ENCODE measurements around the gene SETBP1. TPM values are rescaled to one million over a fixed set of nuclear protein-coding genes. Genes with fewer than 3 reads are reported as not detected.

Gene SETBP1
- total and polyA plus RNA-seq, 2 of the 13 experiments (the other 11 are each of a cell fraction or from before 2014, with no cell fraction given) = 0.18 to 0.65 TPM

DNA sequence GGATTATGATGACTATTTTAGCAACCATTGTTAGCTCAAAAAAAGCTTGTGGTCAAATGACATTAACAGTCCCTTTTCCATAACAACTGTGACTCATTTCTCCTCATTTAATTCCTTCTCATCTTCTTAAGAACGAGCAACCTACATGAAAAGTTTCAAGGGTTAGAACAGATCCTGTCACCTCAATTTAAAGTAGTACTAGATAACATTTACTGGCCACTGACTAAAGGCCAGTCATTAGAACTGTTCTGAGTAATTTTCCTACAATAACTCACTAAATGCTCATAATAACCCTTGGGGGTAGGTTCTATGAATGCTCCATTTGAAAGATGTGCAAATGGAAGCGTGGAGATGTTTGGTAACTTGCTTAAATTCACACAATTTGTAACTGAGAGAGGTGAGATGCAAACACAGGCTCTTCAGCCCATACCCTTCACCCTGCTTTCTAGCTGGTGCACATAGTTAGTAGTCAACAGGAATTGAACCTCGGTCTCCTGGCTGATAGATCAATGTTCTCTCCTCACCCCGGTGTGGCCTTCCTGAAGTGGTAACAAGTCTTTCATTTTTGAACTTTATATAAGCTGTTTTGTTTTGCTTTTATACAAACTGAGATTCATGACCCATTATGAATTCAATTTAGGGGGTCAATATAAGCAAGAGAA lies 212.5 kb downstream of the SETBP1 start (continued):
- TF ChIP-seq, protein P1, sequence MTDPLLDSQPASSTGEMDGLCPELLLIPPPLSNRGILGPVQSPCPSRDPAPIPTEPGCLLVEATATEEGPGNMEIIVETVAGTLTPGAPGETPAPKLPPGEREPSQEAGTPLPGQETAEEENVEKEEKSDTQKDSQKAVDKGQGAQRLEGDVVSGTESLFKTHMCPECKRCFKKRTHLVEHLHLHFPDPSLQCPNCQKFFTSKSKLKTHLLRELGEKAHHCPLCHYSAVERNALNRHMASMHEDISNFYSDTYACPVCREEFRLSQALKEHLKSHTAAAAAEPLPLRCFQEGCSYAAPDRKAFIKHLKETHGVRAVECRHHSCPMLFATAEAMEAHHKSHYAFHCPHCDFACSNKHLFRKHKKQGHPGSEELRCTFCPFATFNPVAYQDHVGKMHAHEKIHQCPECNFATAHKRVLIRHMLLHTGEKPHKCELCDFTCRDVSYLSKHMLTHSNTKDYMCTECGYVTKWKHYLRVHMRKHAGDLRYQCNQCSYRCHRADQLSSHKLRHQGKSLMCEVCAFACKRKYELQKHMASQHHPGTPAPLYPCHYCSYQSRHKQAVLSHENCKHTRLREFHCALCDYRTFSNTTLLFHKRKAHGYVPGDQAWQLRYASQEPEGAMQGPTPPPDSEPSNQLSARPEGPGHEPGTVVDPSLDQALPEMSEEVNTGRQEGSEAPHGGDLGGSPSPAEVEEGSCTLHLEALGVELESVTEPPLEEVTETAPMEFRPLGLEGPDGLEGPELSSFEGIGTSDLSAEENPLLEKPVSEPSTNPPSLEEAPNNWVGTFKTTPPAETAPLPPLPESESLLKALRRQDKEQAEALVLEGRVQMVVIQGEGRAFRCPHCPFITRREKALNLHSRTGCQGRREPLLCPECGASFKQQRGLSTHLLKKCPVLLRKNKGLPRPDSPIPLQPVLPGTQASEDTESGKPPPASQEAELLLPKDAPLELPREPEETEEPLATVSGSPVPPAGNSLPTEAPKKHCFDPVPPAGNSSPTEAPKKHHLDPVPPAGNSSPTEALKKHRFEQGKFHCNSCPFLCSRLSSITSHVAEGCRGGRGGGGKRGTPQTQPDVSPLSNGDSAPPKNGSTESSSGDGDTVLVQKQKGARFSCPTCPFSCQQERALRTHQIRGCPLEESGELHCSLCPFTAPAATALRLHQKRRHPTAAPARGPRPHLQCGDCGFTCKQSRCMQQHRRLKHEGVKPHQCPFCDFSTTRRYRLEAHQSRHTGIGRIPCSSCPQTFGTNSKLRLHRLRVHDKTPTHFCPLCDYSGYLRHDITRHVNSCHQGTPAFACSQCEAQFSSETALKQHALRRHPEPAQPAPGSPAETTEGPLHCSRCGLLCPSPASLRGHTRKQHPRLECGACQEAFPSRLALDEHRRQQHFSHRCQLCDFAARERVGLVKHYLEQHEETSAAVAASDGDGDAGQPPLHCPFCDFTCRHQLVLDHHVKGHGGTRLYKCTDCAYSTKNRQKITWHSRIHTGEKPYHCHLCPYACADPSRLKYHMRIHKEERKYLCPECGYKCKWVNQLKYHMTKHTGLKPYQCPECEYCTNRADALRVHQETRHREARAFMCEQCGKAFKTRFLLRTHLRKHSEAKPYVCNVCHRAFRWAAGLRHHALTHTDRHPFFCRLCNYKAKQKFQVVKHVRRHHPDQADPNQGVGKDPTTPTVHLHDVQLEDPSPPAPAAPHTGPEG (CRISPR knock-in tag; IDR thresholded peaks at IDR 0.05) = no peak
- TF ChIP-seq POLR2G (IDR thresholded peaks at IDR 0.05; ENCODE audit: low read depth, low read length) (no peak), ZNF563 (CRISPR knock-in tag; IDR thresholded peaks at IDR 0.05) (no peak), ZBTB21 (CRISPR knock-in tag; IDR thresholded peaks at IDR 0.05) (no peak), ZC3H4 (CRISPR knock-in tag; IDR thresholded peaks at IDR 0.05; ENCODE audit: borderline replicate concordance) (no peak), ZSCAN9 (CRISPR knock-in tag; IDR thresholded peaks at IDR 0.05; ENCODE audit: borderline replicate concordance) (no peak)
- TF ChIP-seq, protein P2, sequence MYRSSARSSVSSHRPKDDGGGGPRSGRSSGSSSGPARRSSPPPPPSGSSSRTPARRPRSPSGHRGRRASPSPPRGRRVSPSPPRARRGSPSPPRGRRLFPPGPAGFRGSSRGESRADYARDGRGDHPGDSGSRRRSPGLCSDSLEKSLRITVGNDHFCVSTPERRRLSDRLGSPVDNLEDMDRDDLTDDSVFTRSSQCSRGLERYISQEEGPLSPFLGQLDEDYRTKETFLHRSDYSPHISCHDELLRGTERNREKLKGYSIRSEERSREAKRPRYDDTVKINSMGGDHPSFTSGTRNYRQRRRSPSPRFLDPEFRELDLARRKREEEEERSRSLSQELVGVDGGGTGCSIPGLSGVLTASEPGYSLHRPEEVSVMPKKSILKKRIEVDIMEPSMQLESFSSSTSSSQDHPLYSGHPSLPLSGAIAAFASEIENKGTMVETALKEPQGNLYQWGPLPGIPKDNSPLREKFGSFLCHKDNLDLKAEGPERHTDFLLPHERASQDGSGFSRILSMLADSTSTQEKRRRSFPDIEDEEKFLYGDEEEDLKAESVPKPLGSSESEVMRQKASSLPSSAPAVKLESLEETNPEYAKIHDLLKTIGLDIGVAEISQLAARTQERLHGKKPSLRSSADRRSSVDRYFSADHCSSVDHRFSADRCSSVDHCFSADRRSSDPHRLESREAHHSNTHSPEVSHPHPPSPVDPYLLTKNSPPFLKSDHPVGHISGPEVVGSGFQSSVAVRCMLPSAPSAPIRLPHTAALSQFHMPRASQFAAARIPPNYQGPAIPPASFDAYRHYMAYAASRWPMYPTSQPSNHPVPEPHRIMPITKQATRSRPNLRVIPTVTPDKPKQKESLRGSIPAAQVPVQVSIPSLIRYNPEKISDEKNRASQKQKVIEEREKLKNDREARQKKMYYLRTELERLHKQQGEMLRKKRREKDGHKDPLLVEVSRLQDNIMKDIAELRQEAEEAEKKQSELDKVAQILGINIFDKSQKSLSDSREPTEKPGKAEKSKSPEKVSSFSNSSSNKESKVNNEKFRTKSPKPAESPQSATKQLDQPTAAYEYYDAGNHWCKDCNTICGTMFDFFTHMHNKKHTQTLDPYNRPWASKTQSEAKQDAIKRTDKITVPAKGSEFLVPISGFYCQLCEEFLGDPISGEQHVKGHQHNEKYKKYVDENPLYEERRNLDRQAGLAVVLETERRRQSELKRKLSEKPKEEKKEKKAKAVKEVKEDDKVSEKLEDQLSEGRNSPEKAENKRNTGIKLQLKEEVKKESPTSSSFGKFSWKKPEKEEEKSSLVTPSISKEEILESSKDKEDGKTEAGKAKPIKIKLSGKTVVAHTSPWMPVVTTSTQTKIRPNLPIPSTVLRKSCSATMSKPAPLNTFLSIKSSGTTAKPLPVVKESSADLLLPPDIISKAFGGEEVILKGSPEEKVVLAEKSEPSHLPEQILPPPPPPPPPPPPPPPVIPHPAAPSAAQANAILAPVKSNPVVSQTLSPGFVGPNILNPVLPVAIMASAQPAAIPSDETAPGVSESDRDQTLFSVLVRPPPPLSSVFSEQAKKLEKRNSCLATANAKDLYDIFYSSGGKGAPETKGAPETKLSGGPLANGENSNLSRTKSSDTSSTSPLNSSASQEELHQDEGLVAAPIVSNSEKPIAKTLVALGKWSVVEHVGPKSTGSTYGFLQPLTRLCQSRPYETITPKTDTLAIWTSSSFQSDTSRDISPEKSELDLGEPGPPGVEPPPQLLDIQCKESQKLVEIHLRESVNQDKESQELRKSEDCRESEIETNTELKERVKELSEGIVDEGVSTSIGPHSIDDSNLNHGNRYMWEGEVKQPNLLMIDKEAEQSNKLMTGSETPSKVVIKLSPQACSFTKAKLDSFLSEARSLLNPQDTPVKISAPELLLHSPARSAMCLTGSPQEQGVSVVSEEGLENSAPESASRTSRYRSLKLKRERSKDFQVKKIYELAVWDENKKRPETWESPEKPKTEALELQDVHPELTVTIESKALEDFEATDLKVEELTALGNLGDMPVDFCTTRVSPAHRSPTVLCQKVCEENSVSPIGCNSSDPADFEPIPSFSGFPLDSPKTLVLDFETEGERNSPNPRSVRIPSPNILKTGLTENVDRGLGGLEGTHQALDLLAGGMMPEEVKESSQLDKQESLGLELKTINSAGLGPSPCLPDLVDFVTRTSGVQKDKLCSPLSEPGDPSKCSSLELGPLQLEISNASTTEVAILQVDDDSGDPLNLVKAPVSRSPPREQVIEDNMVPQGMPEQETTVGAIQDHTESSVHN (CRISPR knock-in tag; IDR thresholded peaks at IDR 0.05) = no peak
- TF ChIP-seq, protein P3, sequence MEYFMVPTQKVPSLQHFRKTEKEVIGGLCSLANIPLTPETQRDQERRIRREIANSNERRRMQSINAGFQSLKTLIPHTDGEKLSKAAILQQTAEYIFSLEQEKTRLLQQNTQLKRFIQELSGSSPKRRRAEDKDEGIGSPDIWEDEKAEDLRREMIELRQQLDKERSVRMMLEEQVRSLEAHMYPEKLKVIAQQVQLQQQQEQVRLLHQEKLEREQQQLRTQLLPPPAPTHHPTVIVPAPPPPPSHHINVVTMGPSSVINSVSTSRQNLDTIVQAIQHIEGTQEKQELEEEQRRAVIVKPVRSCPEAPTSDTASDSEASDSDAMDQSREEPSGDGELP (IDR thresholded peaks at IDR 0.05; ENCODE audit: borderline replicate concordance, low read depth) = no peak
